OCI-LY7 (cell line): ENCODE results near the gene DDN. TPM values are rescaled to one million over a fixed set of nuclear protein-coding genes. Genes with fewer than 3 reads are reported as not detected.
A peak's percentile ranks its signal among the peaks of the same experiment; 100 is the strongest.

ENCODE experiments used
- BruUV-seq: library from RNA; stranded (reverse); fragments of 400-500 nt; replicated peaks from 2 replicates; lab custom pipeline; 2021; lab: Mats Ljungman, UMichigan
- CTCF ChIA-PET: fragments of 300-600 bp; sonication (Branson Sonifier 250); formaldehyde crosslinking; loops from one replicate; lab custom pipeline; 2022; ENCODE audit warnings: antibody characterized with exemption; ENCODE audit not compliant: unreplicated experiment; lab: Charles Lee
- POLR2A ChIA-PET: fragments of 300-600 bp; sonication (Branson Sonifier 250); formaldehyde crosslinking; loops from one replicate; lab custom pipeline; 2022; ENCODE audit warnings: antibody characterized with exemption; lab: Charles Lee
- DNase-seq: peaks from one replicate; pipeline ENCODE4 v3.0.0-alpha.2; 2015; ENCODE audit warnings: low spot score
- H2AFZ ChIP-seq: fragments of 200-600 bp; sonication (generic), shearing (Covaris generic); 2 replicates; pipeline ENCODE4 v1.6.1; 2014; ENCODE audit warnings: mild to moderate bottlenecking, antibody characterized with exemption, low read length, moderate library complexity
- H3K27ac ChIP-seq: fragments of 200-600 bp; sonication (generic); 2 replicates; pipeline ENCODE4 v1.5.1; 2014; ENCODE audit warnings: mixed run types, low read depth, mild to moderate bottlenecking, moderate library complexity, low read length, inconsistent platforms; ENCODE audit not compliant: poor library complexity, severe bottlenecking
- H3K36me3 ChIP-seq: fragments of 200-600 bp; sonication (generic); 2 replicates; pipeline ENCODE4 v1.6.1; 2014; ENCODE audit warnings: mild to moderate bottlenecking, antibody characterized with exemption, low read length, moderate library complexity, mixed read lengths; ENCODE audit not compliant: insufficient read depth
- H3K4me1 ChIP-seq: fragments of 200-600 bp; sonication (generic); 2 replicates; pipeline ENCODE4 v1.5.1; 2014; ENCODE audit warnings: mild to moderate bottlenecking, low read length; ENCODE audit not compliant: insufficient read depth, poor library complexity, severe bottlenecking
- H3K4me2 ChIP-seq: fragments of 200-600 bp; sonication (generic); 2 replicates; pipeline ENCODE4 v1.6.1; 2014; ENCODE audit warnings: mild to moderate bottlenecking, low read length
- H3K4me3 ChIP-seq: fragments of 200-600 bp; sonication (generic); 2 replicates; pipeline ENCODE4 v1.5.1; 2014; ENCODE audit warnings: mild to moderate bottlenecking, low read depth, low read length; ENCODE audit not compliant: poor library complexity, severe bottlenecking
- H3K79me2 ChIP-seq: fragments of 200-600 bp; sonication (generic); 2 replicates; pipeline ENCODE4 v1.6.1; 2016; ENCODE audit warnings: low read depth, mild to moderate bottlenecking, low read length, moderate library complexity, mixed read lengths; ENCODE audit not compliant: insufficient read depth
- H3K9me2 ChIP-seq: fragments of 200-600 bp; sonication (generic); 2 replicates; pipeline ENCODE4 v1.6.1; 2016; ENCODE audit warnings: mild to moderate bottlenecking, low read length, mixed read lengths; ENCODE audit not compliant: insufficient read depth
- H3K9me3 ChIP-seq: fragments of 200-600 bp; sonication (generic); 2 replicates; pipeline ENCODE4 v1.6.1; 2014; ENCODE audit warnings: mild to moderate bottlenecking, mixed run types, low read length, mixed read lengths
- H4K20me1 ChIP-seq: fragments of 200-600 bp; sonication (generic); 2 replicates; pipeline ENCODE4 v1.6.1; 2014; ENCODE audit warnings: mild to moderate bottlenecking, antibody characterized with exemption, low read length, moderate library complexity, mixed read lengths; ENCODE audit not compliant: insufficient read depth
- CTCF ChIP-seq: fragments of 200-600 bp; sonication (generic); conservative IDR thresholded peaks from 2 replicates; pipeline ENCODE4 v1.5.1; 2014; ENCODE audit warnings: mild to moderate bottlenecking, antibody characterized with exemption, low read length, moderate library complexity, mixed read lengths
- EZH2phosphoT487 ChIP-seq: fragments of 200-600 bp; sonication (generic); IDR thresholded peaks from 2 replicates; pipeline ENCODE4 v1.6.1; 2018; ENCODE audit warnings: low read depth, borderline replicate concordance, mild to moderate bottlenecking, mixed run types, antibody characterized with exemption, low read length, moderate library complexity, mixed read lengths
- intact Hi-C: fragments of 100-400 bp; cut with micrococcal nuclease; formaldehyde crosslinking; loops from one replicate; pipeline ENCODE4 v1.10.0; 2022; ENCODE audit not compliant: unreplicated experiment
- total RNA-seq, 2 experiments: library from RNA; depleted of rRNA in 1 of 2; stranded (reverse); fragments of >200 nt in 1 of 2; shearing (Covaris generic) in 1 of 2; gene quantifications; 2 replicates each; pipeline ENCODE4 v1.2.3, GENCODE V29; 2014 to 2022

Gene DDN
- total RNA-seq, 2 experiments from 2014 or later = 0.13 TPM; not detected in 1

GRCh38 chr12:49000346-49000745 lies 1.2 kb upstream of the DDN start:
- H3K4me1 ChIP-seq = peaks cover 30% of the 10 kb centered on the region
- H2AFZ ChIP-seq = no peak overlapping the region
- no peak overlapping the region for H3K27ac ChIP-seq
- ChIA-PET POLR2A (interaction anchor here (1.2 kb wide), 1 partner anchor 12 kb away, joined by 3 read pairs; no protein-coding TSS in a partner anchor), CTCF (no interaction called here)
- peaks cover 25% of the 10 kb centered on the region for H3K36me3 ChIP-seq
- H3K9me3 ChIP-seq = no peaks in the 10 kb centered on the region
- BruUV-seq = no TSS peak
- no peak for DNase-seq
- no peaks in the 10 kb centered on the region for H3K9me2 ChIP-seq
- intact Hi-C loops = no loop called here
- H4K20me1 ChIP-seq = no peaks in the 10 kb centered on the region
- H3K4me2 ChIP-seq = no peak overlapping the region
- TF ChIP-seq EZH2phosphoT487 = no peak
- TF ChIP-seq CTCF = no peak
- no peaks in the 10 kb centered on the region for H3K79me2 ChIP-seq
- H3K4me3 ChIP-seq = no peak overlapping the region

GRCh38 chr12:48998497-48999353 lies 450 bp downstream of the DDN start:
- ChIA-PET POLR2A (interaction anchor here (1.1 to 1.2 kb wide), 3 partner anchors 16 to 134 kb away, joined by 3 to 6 read pairs (median 4); no protein-coding TSS in a partner anchor), CTCF (interaction anchor here (0.7 to 0.8 kb wide), 2 partner anchors 41 to 90 kb away, joined by 3 read pairs; partner anchors contain the start of gene ARF3)
- Histone ChIP-seq H3K27ac (no peak overlapping the region), H3K4me2 (peak overlapping the region; percentile 67), H3K36me3 (peaks cover 19% of the 10 kb centered on the region), H2AFZ (no peak overlapping the region), H3K4me1 (peaks cover 30% of the 10 kb centered on the region), H4K20me1 (no peaks in the 10 kb centered on the region), H3K79me2 (no peaks in the 10 kb centered on the region), H3K9me2 (no peaks in the 10 kb centered on the region), H3K9me3 (no peaks in the 10 kb centered on the region), H3K4me3 (peak overlapping the region; percentile 34)
- peak; percentile 76; the same call in 1 of the 2 replicates for TF ChIP-seq EZH2phosphoT487
- no peak for TF ChIP-seq CTCF
- intact Hi-C loops = loop anchor here (5.0 kb wide), 1 partner anchor 99 kb away; no protein-coding TSS in a partner anchor
- DNase-seq = no peak
- BruUV-seq = no TSS peak
